RWPE1 (cell line): ENCODE measurements around the gene LECT2.

ENCODE experiments used
- CTCF ChIA-PET: fragments of 350-600 bp; sonication (Branson Sonifier 250); formaldehyde crosslinking; extraction: SDS; loops from one replicate; lab custom pipeline; 2021; lab: Yijun Ruan, JAX
- POLR2A ChIA-PET: fragments of 400-600 bp; formaldehyde crosslinking; extraction: SDS; loops from one replicate; lab custom pipeline; 2020; ENCODE audit warnings: antibody characterized with exemption; ENCODE audit not compliant: low non-redundant PET; lab: Yijun Ruan, JAX
- DNase-seq: peaks from one replicate; pipeline ENCODE4 v3.0.0; 2012; ENCODE audit warnings: low spot score
- H3K27ac ChIP-seq: fragments of 450-650 bp; 2 replicates; pipeline ENCODE4 v1.5.1; 2017
- TF ChIP-seq, protein P1 (sequence below): fragments of 450-650 bp; conservative IDR thresholded peaks from 2 replicates; pipeline ENCODE4 v1.5.1; 2017; ENCODE audit warnings: low read depth, mild to moderate bottlenecking

Gene LECT2

DNA sequence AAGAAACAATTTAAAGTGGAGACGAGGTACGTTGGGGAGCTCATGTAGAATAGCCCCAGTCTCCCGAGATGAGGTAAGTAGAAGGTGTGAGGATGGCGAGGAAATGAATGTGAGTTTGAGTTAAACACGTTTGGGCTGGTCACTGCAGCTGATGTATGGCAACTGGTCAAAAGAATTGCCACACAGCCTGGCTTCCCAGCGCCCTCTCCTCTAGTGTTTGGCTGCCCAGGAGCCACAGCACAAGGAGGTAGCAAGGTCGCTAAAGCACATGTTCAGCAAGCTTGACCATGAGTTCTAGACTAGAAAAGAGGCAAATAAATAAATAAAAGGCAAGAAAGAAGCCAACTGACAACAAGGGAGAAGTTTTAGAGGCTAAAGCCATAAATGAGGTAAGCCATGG lies 21.4 kb upstream of the LECT2 start:
- no peak for DNase-seq
- H3K27ac ChIP-seq: no peak overlapping the region
- CTCF ChIA-PET: interaction anchor here (0.5 to 0.6 kb wide), 2 partner anchors 401 to 1775 kb away, joined by 3 to 4 read pairs; no protein-coding TSS in a partner anchor
- TF ChIP-seq, protein P1, sequence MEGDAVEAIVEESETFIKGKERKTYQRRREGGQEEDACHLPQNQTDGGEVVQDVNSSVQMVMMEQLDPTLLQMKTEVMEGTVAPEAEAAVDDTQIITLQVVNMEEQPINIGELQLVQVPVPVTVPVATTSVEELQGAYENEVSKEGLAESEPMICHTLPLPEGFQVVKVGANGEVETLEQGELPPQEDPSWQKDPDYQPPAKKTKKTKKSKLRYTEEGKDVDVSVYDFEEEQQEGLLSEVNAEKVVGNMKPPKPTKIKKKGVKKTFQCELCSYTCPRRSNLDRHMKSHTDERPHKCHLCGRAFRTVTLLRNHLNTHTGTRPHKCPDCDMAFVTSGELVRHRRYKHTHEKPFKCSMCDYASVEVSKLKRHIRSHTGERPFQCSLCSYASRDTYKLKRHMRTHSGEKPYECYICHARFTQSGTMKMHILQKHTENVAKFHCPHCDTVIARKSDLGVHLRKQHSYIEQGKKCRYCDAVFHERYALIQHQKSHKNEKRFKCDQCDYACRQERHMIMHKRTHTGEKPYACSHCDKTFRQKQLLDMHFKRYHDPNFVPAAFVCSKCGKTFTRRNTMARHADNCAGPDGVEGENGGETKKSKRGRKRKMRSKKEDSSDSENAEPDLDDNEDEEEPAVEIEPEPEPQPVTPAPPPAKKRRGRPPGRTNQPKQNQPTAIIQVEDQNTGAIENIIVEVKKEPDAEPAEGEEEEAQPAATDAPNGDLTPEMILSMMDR: no peak
- POLR2A ChIA-PET: no interaction called here

DNA sequence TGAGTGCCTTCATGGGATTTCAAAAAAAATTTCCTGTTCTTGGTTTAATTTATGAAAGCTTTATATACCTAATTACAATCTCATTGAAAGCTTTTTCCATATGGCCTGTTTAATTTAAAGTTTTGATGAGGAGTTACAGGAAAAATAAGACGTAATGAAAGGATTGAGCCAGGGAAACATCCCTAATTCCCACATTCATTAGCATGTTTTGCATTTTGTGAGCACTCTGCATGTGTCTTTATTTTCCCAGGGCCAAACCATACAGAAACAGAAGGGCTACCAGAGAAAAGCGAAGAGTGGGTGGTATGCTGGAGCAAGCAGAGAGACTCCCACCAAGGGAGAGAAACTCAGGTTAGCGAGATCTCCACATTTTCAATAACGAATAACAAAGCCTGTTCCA lies 20.3 kb upstream of the LECT2 start:
- ChIA-PET CTCF (no interaction called here), POLR2A (no interaction called here)
- TF ChIP-seq, protein P1: no peak
- no peak for DNase-seq
- no peak overlapping the region for H3K27ac ChIP-seq

DNA sequence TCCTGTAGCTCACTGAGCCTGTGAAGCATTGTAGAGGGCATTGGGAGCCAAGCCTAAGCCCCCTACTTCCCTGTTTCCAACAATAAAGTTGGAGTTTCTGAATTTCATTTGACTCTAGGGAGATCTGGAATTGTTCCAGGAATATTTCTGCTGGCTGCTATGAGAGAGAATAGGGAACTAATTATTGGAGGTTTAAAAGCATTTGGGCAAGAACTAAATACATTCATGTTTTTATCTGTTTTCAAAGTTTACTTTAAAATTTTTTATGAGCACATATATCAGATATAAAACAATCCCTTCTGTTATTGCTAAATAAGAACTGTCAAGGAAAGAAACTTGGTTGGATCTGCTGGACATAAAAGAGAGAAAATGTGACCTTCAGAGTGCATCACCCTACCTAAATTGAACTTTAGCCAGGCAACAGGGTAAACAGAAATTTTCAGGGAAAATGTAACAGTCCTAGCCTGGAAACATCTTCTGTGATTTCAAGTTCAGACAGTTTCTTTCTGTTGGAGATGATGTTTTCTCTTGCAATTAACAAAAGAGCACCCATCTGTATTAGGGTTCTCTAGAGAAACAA lies 19.3 kb upstream of the LECT2 start:
- CTCF ChIA-PET: no interaction called here
- DNase-seq: no peak
- TF ChIP-seq, protein P1: no peak
- H3K27ac ChIP-seq: no peak overlapping the region
- POLR2A ChIA-PET: no interaction called here

DNA sequence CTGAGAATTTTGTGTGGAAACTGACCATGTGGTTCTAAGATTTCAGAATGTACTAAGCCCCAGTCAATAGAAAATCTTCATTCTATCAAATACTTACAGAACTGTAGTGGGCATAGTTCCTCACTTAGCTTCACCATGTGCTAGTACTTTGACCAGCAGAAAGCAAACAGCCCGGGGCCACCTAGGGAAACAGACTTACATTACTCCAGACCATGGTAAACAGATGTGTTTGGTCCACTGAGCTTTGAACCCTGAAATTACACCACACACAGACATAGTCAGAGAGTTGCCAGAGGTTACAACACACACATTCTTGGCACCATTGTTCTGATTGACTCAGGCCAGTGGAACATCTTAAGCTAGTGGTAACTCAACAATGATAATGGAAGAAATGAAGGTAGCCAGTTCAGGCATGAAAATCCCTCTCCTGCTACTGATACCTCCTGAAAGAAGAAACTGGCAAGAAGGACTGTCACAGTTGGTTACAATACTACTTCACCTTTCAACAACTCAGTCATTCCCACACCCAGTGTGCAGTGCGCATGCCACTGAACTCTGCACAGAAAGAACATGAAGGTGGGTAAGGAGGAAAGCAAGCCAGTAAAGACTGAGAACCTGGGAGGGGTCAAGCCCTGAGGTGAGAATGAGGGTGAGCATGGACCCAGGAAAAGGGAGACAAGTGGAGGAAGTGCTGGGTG lies 18.7 kb upstream of the LECT2 start:
- H3K27ac ChIP-seq: no peak overlapping the region
- ChIA-PET CTCF (interaction anchor here (0.7 kb wide), 1 partner anchor 1829 kb away, joined by 3 read pairs; no protein-coding TSS in a partner anchor), POLR2A (no interaction called here)
- TF ChIP-seq, protein P1: no peak
- DNase-seq: peak; percentile 17

DNA sequence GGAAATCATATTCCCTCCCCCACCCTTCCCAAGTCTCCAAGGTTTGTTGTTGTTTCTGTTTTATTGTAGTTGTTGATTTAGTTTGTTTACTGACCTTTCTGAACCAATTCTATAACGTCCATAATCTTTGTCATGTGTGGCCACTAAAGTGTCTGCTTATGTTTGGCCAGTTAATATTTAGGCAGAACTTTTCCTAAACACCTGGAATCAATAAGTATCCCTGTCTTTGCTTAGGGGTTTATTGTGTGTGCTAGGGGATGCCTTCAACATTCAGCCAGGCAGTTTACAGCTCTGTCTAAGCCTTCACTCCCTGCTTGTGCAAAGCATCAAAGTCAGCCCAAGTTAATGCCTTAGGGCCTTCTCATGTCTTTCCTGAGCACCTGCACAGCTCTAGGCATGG lies 16.9 kb upstream of the LECT2 start:
- H3K27ac ChIP-seq: no peak overlapping the region
- ChIA-PET POLR2A (no interaction called here), CTCF (interaction anchor here (0.7 kb wide), 1 partner anchor 8 kb away, joined by 3 read pairs; no protein-coding TSS in a partner anchor)
- no peak for DNase-seq
- TF ChIP-seq, protein P1: no peak

DNA sequence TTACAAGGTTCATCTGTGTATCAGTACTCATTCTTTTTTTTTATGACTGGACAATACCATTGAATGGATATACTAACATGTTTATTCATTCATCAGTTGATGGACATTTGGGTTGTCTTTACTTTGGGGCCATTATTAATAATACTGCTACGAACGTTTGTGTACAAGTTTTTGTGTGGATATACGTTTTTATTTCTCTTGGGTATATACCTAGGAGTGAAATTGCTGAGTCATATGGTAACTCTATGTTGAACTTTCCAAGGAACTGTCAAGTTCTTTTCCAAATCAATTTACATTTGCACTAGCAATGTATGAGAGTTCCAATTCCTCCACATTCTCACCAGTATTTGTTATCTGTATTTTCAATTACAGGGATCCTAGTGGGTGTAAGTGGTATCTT lies 12.0 kb upstream of the LECT2 start:
- DNase-seq: no peak
- CTCF ChIA-PET: interaction anchor here (0.7 kb wide), 1 partner anchor 30 kb away, joined by 3 read pairs; no protein-coding TSS in a partner anchor
- POLR2A ChIA-PET: no interaction called here
- TF ChIP-seq, protein P1: no peak
- no peak overlapping the region for H3K27ac ChIP-seq
